Fibroblast of pulmonary artery (primary cell): ENCODE measurements around the gene MREG.
"Not testable (repeated sequence)": the region's sequence is repeated elsewhere in the genome, so short reads cannot be mapped to it uniquely, and the experiment has no call there.

Source experiments
- DNase-seq: peaks from one replicate; pipeline ENCODE4 v3.0.0-alpha.2; 2010; ENCODE audit warnings: low read depth
- H3K4me3 ChIP-seq: replicated peaks from 2 replicates; pipeline ENCODE4 v1.5.1; 2011; ENCODE audit warnings: low read depth, mild to moderate bottlenecking, control low read depth, low read length, moderate library complexity
- CTCF ChIP-seq: IDR thresholded peaks from 2 replicates; pipeline ENCODE4 v1.5.1; 2011; ENCODE audit warnings: mild to moderate bottlenecking, control low read depth, low read length, inconsistent platforms; ENCODE audit errors: missing control alignments

Gene MREG

GRCh38 chr2:215931256-215931903 is 82.0 kb downstream of the MREG start:
- no peak overlapping the region for H3K4me3 ChIP-seq
- TF ChIP-seq CTCF = peak; percentile 99
- DNase-seq = peak; percentile 89

DNA sequence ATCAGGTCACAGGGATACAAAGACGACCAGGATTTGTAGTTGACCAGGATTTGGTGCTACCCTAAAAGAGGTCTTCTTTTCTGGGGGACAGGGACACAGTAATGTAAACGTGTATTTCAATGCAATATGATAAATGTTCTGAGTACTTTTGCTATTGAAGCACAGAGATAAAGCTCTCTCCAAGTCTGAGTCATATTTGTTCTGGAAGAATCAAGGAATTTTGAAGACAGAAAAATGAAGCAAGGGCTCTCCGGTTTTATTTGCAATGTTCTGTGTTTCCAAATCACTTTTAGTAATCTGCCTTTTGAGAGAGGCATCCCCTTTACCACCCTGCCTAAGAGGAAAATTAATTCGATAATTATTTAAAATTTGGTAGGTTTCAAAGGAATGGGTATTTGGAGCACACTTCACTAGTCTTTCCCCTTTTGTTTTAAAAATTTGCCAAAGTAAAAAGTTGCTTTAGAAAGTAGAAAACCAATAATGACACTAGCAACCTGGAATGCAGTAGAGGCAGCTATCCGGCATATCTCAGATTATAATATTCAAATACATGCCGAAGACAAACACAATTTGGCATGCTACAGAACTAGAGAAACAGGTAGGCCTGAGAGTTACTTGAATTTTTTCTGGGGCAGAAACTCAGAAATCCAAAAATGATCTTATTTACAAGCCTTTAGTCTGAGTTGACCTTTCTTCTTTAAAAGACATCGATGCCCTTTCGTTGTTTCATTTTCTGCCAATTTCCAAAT is 82.7 kb downstream of the MREG start:
- no peak overlapping the region for H3K4me3 ChIP-seq
- TF ChIP-seq CTCF = no peak
- peak; percentile 67 for DNase-seq

GRCh38 chr2:215929602-215930335 is 83.6 kb downstream of the MREG start:
- DNase-seq = peak; percentile 34
- no peak for TF ChIP-seq CTCF

GRCh38 chr2:215928086-215928485 is 85.3 kb downstream of the MREG start:
- DNase-seq = no peak

More at GRCh38 chr2:215929602-215930335, 83.6 kb downstream of the MREG start:
- no peak overlapping the region for H3K4me3 ChIP-seq

GRCh38 chr2:215926992-215927391 is 86.4 kb downstream of the MREG start:
- DNase-seq = not testable (repeated sequence)

More at GRCh38 chr2:215928086-215928485, 85.3 kb downstream of the MREG start:
- TF ChIP-seq CTCF = no peak
- H3K4me3 ChIP-seq = no peak overlapping the region

DNA sequence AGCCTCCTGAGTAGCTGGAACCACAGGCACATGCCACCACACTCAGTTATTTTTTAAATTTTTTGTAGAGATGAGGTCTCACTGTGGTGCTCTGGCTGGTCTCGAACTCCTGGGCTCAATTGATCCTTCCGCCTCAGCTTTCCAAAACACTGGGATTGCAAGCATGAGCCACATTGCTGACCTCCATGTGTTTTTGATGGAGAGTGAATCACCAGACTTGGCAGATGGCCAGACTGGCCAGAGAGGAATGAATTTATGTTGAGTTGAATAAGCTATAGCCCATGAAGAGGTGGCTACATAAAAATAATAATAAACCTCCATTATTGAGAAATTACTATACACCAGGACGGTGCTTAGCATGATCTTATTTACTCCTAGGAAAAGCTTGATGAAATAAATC is 91.5 kb downstream of the MREG start:
- no peak overlapping the region for H3K4me3 ChIP-seq
- peak; percentile 89 for DNase-seq
- TF ChIP-seq CTCF = no peak

More at GRCh38 chr2:215926992-215927391, 86.4 kb downstream of the MREG start:
- H3K4me3 ChIP-seq = not testable (repeated sequence)

- H3K4me3 ChIP-seq = no peak overlapping the region
- DNase-seq = peak; percentile 93
- peak; percentile 95 for TF ChIP-seq CTCF
These were observed 92.9 kb downstream of the MREG start for GRCh38 chr2:215920244-215921100.
